Measurements from ENCODE around the gene COG7.

GRCh38 chr16:23382279-23382678, 70.7 kb downstream of the COG7 start:
- TF ChIP-seq EZH2 (IDR thresholded peaks at IDR 0.05) = no peak
- TF ChIP-seq POLR2AphosphoS5 (IDR thresholded peaks at IDR 0.05; ENCODE audit: borderline replicate concordance, low read depth, low read length) = no peak

Data from SK-N-MC (cell line).